Right ventricle myocardium superior (tissue), 1 donor: ENCODE results near the gene KIAA0319L. TPM values are rescaled to one million over a fixed set of nuclear protein-coding genes. Genes with fewer than 3 reads are reported as not detected.

Source experiments
- ATAC-seq: fragments of 200-7000 bp; cut with Tn5 transposase; one replicate; pipeline ENCODE4 v1.9.1; 2020; ENCODE audit warnings: mild to moderate bottlenecking; ENCODE audit not compliant: poor library complexity
- DNase-seq: peaks from one replicate; pipeline ENCODE4 v3.0.0-alpha.2; 2020
- intact Hi-C: fragments of 100-400 bp; cut with DNase I; formaldehyde crosslinking; loops from one replicate; pipeline ENCODE4 v1.11.2; 2022
- long read RNA-seq: library from polyadenylated mRNA; unstranded; transcript quantifications from one replicate; pipeline ENCODE4 v2.0.0, GENCODE V29; 2021
- total RNA-seq: library from RNA; stranded (reverse); fragmentation: NEBNext Ultra II Directional; extraction: Animal tissue kit (Norgen Biotek cat#: 25700); gene quantifications from one replicate; pipeline ENCODE4 v1.2.1, GENCODE V29; 2021
- donor health status: DM: no; HTN: yes; CAD: no; lungs with severe emphysema.

Gene KIAA0319L
- total RNA-seq: 62.1 TPM
- long read RNA-seq, full-length matches to known transcripts: 57 of 136 reads
- long read RNA-seq, partial matches to known transcripts: 45 of 136 reads
- long read RNA-seq, other reads (novel, unspliced or antisense): 34 of 136 reads

DNA sequence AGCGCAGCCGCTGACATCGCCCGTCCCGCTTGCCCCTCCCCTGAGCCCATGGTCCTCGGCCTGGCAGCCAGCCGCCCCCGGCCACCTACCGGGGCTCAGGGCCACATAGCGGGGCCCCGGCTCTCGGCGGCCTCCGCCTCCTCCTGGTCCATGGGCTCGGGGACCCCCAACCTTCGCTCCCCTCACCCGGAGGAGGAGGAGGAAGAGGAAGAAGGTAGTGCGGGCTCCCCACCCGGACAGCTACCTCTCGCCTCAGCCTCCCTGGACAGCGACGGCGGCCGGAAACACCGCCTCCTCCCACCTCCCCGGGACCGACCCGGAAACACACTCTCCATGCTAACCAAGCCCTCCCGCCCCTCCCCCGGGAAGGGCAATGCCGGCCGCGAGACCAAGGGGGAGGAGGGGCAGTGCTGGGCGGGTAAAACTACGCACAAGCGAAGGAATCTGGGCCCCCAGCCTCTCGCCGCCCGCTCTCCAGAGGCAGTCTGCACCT, at the start of gene KIAA0319L:
Gene KIAA0319L (minus strand): TSS at position 286 of the 493 bp plus-strand sequence. CDS start 2,912 bp downstream, outside the sequence.
- DNase-seq: peak; percentile 93
- intact Hi-C loops: no loop called here
- ATAC-seq: peak; percentile 92

DNA sequence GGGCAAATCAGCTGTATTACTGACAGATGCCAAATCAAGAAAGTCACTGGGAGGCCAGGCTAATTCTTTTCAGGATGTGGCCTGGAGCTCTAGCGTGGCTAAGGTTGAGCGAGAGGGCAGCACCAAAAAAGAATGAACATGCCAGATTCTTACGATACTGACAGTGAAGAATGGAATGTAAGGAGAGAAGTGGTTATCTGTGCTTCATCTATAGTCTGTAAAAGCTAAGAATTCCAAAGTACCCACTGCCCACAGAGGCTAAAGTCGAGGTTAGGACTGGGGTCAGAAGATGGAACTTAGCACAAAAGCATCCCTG, 48.6 kb upstream of the KIAA0319L start:
- ATAC-seq: no peak
- intact Hi-C loops: no loop called here
- DNase-seq: no peak

DNA sequence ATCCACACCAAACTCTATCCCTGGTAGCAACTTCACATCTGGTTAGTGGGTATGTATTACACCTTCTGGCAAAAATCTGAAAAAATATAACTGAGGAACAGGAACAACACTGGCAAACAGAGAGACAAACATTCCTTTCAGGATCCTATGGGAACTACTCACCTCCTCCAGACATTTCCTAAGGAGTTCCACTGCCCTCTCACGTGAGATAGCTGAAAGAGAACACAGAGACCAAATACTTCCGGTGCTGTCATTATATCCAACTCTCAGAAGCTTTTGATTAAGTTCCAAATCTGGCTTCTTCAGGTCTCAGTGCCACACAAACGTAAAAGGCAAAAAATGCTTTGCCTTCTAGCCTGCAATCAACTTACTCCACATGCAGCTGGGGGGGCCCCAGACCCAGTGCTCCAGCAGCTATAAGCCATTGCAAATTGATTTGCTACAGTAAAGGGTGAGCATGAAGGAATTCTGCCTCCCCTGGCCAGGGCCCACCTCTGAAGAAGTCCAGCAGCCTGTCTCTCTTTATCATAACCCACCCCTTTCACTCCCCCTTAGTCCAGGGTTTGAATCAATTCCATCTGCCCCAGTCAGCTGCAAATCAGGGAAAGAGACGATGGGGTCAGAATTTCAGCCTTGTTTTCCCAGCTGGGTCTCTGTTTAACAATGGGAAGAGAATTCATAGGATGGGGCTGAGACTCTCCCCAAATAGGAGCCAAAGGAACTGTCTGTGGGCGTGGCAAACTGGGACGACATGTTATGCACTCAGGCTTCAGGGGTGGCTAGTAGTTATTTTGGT, 48.1 kb upstream of the KIAA0319L start:
- no peak for ATAC-seq

DNA sequence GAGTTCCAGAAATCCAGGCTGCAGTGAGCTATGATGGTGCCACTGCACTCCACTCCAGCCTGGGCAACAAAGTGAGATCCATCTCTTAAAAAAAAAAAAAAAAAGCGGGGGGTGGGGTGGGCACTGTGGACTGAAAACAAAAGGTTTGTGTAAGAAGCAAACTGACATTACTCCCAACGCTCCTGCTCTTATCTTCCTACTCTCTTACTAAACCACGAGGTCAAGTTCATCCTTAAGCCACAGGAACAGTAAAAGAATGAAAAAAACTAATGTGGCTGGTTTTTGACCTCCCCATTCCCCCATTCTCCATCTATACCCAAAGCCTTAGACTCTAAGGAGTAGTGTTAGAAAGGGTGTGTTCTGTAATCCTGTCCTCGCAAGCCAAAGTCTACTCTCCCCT, 46.7 kb upstream of the KIAA0319L start:
- DNase-seq (no peak), ATAC-seq (no peak)
- intact Hi-C loops: no loop called here

More for the DNA sequence above, 48.1 kb upstream of the KIAA0319L start:
- no peak for DNase-seq
- intact Hi-C loops: no loop called here

GRCh38 chr1:35603468-35603867, 46.3 kb upstream of the KIAA0319L start:
- DNase-seq (no peak), ATAC-seq (no peak)
- intact Hi-C loops: no loop called here

GRCh38 chr1:35600593-35600992, 43.4 kb upstream of the KIAA0319L start:
- intact Hi-C loops: no loop called here
- ATAC-seq (no peak), DNase-seq (no peak)

DNA sequence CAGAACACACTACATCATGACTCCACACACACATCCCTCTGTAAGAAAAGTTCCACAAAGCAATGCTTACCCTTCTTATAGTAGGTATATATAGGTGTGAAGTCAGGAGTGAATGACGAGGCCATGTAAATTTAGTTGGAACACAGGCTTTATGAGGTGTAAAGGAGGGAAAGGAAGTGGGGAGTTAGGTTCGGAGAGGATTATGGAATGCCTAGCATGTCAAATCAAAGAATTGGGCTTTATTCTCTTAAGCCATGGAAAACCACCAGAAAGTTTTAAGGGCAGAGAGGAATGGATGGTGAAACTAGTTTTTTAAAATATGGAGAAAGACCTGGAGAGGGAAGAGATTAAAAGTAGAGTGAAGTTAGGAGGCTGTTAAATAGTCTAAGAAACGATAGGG, 42.2 kb upstream of the KIAA0319L start:
- intact Hi-C loops: no loop called here
- DNase-seq: no peak
- ATAC-seq: no peak

- DNase-seq: no peak
- intact Hi-C loops: no loop called here
- no peak for ATAC-seq
Observed at GRCh38 chr1:35598895-35599294, 41.7 kb upstream of the KIAA0319L start.

DNA sequence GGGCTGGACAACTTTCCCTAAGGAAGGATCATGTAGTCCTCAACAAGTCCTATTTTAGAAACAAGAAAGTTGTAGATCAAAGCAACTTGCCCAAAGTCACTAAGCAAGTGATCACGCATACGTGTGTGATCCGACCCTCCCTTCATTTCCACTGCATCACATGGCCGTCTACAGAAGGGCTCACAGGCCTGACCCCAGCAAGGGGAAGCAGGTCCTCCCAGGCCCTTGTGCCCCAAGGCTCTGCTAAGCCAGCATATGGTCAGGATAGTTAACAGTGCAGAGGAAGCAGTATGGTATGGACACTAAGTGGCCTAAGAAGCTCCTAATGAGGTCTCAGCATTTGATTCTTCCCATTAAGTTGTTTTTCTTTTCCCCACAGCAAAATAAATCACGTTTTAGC, 40.7 kb upstream of the KIAA0319L start:
- no peak for DNase-seq
- ATAC-seq: no peak
- intact Hi-C loops: no loop called here

DNA sequence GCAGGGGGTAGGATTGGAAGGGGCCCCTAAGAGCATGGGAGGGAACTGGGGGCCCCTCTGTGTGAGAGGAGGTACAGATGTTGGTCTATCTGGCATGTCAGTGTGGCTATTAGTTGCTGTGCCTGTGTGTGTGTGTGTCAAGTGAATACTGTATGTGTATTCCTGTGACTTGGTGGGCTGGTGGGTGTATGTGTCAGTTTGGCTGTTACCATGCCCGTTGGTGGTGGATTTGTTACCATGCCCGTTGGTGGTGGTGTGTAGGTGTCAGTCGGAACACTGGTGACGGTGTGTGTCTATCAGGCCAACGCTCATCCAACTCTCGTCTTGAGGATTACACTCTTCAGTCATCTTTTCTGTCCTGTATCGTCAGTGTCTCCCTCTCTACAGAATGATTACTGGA, 38.5 kb upstream of the KIAA0319L start:
- ATAC-seq (no peak), DNase-seq (no peak)
- intact Hi-C loops: no loop called here

- DNase-seq (no peak), ATAC-seq (no peak)
- intact Hi-C loops: no loop called here
Observed at GRCh38 chr1:35594005-35594760, 37.0 kb upstream of the KIAA0319L start.

DNA sequence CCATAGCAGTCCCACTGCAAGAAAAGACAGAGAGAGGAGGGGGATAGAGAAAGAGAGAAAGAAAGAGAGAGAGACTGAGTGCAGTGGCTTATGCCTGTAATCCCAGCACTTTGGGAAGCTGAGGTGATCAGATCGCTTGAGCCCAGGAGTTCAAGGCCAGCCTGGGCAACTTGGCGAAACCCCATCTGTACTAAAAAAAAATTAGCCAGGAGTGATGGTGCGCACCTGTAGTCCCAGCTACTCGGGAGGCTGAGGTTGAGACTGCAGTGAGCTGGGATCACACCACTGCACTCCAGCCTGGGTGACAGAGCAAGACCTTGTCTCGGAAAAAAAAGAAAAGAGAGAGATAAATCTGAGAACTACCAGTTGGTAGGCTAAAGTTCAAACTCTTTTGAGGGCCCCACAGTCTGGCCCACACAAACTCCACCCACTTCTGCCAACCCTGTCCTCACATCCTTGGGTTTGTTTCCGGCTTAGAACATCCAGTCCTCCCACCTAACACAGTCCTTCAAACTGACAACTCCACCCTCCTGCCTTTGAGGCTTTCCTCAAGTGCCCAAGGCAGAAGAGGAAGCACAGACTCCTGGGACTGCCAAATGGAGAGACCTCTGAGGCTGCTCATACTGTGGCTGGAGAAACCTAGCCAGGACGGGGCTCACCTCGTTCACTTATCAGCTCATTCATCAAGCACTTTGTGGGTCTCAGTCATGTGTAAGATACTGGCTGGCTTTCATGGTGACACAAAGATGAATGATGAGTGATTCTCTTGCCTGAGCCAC, 36.0 kb upstream of the KIAA0319L start:
- intact Hi-C loops: no loop called here
- ATAC-seq (no peak), DNase-seq (no peak)

DNA sequence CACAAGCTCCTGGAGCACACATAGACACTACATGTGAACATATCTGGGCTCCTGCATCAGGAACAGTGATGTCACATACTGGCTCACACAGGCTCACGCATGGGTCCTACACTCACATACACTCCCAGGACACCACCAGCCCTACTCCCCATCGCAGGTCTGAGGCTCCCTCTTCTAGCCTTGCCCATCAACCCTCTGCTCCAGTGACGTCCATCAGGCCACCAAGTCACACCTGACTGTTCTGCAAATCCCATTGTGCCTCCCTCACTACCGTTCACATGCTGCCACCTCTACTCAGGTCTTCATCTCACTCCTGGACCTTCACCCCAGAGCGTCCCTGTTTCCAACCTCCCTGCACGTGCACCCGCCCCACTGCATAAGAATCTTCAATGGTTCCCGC, 34.0 kb upstream of the KIAA0319L start:
- ATAC-seq: no peak
- intact Hi-C loops: no loop called here
- DNase-seq: no peak

DNA sequence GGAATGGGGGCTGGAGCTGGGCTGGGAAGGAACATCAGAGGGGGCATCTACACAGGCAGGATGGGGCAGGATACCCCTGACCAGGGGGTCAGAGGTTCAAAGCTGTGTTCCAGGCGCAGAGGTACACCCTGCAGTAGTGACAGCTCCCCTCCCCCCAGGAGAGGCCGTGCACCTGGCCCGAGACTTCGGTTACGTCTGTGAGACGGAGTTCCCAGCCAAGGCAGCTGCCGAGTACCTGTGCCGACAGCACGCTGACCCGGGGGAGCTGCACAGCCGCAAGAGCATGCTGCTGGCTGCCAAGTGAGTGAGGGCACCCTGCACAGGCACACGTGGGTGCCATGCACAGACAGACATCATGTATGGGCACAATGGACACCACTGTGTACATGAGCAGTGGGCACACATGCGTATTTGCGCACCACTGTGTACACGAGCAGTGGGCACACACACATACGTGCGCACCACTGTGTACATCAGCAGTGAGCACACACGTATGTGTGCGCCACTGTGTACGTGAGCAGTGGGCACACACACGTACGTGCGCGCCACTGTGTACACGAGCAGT, 33.4 kb upstream of the KIAA0319L start:
- intact Hi-C loops: no loop called here
- DNase-seq (no peak), ATAC-seq (no peak)

DNA sequence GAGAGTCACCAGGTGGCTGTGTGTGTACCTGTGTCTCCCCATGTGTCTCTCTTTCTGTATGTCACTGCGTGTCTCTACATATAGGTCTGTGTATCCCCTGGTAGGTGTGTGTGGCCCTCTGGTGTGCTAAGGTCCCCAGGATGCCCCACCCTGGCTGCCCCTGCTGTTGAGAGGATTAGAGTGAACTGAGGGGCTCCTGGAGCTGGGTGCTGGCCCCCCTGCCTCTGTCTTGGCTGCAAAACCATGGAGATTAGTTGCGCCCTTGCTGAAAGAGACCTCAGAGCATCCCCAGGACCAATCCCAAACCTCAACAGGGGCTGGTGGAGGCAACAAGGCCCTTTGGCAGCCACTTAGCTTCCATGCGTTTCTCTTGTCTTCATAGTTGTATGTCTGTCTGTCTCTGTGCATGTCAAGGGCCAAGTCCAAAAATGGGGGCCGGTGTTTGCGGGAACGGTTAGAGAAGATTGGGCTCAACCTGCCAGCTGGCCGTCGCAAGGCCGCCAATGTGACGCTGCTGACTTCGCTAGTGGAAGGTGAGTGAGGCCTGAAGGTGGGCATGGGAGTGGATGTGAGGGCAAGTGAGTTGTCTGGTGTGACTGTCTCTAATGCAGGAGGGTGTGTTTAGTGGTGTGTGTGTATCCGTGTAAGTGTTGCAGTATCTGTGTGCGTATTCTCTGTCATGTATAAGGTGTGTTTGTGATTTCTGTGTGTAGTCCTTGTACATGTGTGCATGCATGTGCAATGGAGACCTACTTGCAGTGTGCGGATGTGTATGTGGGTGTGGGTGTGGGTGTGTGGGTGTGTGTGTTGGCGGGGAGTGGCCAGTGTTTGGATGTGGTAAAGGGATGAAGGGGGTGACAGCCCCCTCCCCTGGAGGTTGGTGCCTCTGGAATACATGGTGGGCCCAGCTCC, 32.6 kb upstream of the KIAA0319L start:
- DNase-seq (no peak), ATAC-seq (no peak)
- intact Hi-C loops: no loop called here

DNA sequence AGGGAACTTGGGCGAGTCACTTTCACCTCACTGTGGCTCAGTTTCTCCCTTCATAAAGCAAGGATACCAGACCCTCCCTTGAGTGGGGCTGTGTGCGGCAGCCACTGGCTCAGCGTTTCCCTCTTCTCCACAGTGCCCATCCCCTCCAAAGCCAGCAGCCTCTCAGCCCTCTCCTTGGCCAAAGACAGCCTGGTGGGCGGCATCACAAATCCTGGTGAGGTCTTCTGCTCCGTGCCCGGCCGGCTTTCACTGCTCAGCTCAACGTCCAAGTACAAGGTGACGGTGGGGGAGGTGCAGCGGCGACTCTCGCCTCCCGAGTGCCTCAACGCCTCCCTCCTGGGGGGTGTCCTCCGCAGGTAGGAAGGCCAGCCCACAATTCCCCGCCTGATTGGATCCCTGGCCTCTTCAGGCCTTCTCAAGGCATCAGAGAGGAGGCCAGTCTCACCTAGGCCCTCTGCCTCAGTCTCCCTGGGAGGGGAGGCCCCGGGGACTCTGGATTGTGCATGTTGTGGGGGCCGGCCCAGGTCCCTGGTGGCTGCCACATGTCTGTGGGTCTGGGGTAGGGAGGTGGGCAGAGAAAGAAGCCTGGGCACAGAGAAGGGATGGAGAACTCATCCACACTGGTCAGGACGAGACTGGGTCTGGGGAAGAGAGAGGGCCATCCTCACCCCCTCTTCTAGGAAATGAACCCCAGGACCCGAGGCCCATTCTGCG, 31.2 kb upstream of the KIAA0319L start:
- no peak for ATAC-seq
- intact Hi-C loops: no loop called here
- DNase-seq: no peak

DNA sequence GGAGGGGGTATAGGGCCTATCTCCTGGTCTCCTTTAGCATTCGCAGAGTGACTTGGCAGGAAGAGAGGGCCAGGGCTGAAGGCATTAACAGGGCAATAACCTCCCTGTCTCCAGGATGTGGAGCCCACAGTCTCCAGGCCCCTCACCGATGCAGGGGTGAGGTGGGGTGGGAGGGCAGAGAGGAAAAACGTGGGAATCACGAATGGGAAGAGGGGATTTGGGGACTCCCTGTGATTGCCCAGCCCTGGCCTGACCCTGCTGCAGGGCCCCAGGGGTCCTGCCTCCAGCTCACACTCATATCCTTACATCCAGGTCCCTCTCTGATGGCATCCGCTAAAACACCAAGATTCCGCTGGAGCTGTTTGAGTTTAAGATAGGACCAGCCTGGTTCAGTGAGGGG, 30.5 kb upstream of the KIAA0319L start:
- ATAC-seq: no peak
- no peak for DNase-seq
- intact Hi-C loops: no loop called here
